Coronary artery (tissue), 2 donors: ENCODE results near the gene SMIM29.
"Not testable (repeated sequence)": the region's sequence is repeated elsewhere in the genome, so short reads cannot be mapped to it uniquely, and the experiment has no call there.

Experiments used
- DNase-seq: peaks from one replicate; pipeline ENCODE4 v3.0.0-alpha.2; 2017; ENCODE audit warnings: low spot score
- H3K27ac ChIP-seq, 2 donors: fragments of 200-600 bp; sonication (generic); one replicate each; pipeline ENCODE4 v1.5.1; 2016 to 2019
- H3K4me3 ChIP-seq: fragments of 200-600 bp; sonication (generic); 2 replicates; pipeline ENCODE4 v1.5.1; 2016; ENCODE audit warnings: mild to moderate bottlenecking, moderate library complexity
- TF ChIP-seq, protein P1 (sequence below): fragments of 200-600 bp; sonication (generic); IDR thresholded peaks from one replicate; pipeline ENCODE4 v1.5.1; 2019; ENCODE audit warnings: antibody characterized with exemption

The SMIM29 gene

DNA sequence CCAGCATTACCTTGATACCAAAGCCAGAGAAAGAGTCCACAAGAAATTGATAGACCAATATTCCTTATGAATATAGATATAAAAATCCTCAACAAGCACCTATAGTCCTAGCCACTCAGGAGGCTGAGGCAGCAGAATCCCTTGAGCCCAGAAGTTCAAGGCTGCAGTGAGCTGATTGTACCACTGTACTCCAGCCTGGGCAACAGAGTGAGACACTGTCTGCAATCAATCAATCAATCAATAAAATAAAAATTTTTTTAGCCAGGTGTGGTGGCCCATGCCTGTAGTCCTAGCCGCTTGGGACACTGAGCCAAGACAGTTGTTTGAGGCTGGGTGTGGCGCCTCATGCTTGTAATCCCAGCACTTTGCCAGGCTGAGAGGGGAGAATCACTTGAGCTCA lies 18.9 kb upstream of the SMIM29 start:
- no peak overlapping the region for H3K4me3 ChIP-seq
- TF ChIP-seq, protein P1, sequence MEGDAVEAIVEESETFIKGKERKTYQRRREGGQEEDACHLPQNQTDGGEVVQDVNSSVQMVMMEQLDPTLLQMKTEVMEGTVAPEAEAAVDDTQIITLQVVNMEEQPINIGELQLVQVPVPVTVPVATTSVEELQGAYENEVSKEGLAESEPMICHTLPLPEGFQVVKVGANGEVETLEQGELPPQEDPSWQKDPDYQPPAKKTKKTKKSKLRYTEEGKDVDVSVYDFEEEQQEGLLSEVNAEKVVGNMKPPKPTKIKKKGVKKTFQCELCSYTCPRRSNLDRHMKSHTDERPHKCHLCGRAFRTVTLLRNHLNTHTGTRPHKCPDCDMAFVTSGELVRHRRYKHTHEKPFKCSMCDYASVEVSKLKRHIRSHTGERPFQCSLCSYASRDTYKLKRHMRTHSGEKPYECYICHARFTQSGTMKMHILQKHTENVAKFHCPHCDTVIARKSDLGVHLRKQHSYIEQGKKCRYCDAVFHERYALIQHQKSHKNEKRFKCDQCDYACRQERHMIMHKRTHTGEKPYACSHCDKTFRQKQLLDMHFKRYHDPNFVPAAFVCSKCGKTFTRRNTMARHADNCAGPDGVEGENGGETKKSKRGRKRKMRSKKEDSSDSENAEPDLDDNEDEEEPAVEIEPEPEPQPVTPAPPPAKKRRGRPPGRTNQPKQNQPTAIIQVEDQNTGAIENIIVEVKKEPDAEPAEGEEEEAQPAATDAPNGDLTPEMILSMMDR = no peak

DNA sequence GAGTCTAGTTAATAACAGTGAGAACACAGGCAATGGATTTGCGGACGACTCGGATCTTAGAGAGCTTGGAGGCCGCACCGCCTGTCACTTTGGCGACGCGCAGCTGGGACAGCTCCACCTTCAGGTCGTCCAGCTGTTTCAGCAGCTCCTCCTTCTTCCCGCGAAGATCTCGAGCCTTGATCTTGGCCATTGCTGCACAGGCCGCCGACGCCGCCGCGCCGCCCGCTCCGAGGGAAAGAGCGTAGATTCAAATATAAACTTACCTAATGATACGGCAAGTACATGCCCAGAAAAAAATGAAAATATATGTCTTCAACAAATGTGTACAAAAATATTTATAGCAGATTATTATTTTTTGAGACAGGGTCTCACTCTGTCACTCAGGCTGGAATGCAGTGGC lies 14.7 kb upstream of the SMIM29 start:
- DNase-seq, H3K27ac ChIP-seq, H3K4me3 ChIP-seq: not testable (repeated sequence)

More for the DNA sequence above, 18.9 kb upstream of the SMIM29 start:
- H3K27ac ChIP-seq = no peak overlapping the region
- DNase-seq = no peak

DNA sequence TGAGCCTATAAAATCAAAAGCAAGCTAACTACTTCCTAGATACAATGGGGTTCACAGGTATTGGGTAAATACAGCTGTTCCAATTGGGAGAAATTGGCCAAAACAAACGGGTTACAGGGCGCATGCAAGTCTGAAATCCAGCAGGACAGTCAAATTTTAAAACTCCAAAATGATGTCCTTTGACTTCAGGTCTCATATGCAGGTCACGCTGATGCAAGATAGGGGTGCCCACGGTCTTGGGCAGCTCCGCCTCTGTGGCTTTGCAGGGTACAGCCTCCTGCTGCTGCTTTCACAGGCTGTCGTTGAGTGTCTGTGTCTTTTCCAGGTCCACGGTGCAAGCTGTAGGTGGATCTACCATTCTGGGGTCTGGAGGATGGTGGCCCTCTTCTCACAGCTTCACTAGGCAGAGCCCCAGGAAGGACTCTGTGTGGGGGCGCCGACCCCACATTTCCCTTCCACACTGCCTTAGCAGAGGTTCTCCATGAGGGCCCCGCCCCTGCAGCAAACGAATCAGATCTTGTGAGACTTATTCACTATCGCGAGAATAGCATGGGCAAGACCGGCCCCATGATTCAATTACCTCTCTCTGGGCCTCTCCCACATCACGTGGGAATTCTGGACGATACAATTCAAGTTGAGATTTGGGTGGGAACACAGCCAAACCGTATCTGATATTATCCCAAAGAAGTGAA lies 11.9 kb upstream of the SMIM29 start:
- no peak overlapping the region for H3K4me3 ChIP-seq
- H3K27ac ChIP-seq = no peak overlapping the region
- no peak for DNase-seq
- TF ChIP-seq, protein P1 = no peak

GRCh38 chr6:34259529-34260069 lies 10.8 kb upstream of the SMIM29 start:
- TF ChIP-seq, protein P1 = no peak
- Histone ChIP-seq H3K27ac (no peak overlapping the region), H3K4me3 (no peak overlapping the region)
- DNase-seq = no peak

DNA sequence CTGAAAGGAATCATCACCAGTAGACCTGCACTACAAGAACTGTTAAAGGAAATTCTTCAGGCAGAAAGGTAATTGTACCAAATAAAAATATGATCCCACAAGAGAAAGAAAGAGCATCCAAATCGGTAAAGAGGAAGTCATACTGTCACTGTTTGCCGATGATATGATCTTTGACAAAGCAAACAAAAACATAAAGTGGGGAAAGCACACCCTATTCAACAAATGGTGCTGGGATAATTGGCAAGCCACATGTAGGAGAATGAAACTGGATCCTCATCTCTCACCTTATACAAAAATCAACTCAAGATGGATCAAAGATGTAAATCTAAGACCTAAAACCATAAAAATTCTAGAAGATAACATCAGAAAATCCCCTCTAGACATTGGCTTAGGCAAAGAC lies 3.6 kb upstream of the SMIM29 start:
- H3K27ac ChIP-seq, H3K4me3 ChIP-seq, DNase-seq: not testable (repeated sequence)

- H3K27ac ChIP-seq = peak overlapping the region; percentile 86 to 95
- DNase-seq = no peak
- H3K4me3 ChIP-seq = peak overlapping the region; percentile 91
- TF ChIP-seq, protein P1 = no peak
These were observed 859 bp upstream of the SMIM29 start for GRCh38 chr6:34249469-34250261.

DNA sequence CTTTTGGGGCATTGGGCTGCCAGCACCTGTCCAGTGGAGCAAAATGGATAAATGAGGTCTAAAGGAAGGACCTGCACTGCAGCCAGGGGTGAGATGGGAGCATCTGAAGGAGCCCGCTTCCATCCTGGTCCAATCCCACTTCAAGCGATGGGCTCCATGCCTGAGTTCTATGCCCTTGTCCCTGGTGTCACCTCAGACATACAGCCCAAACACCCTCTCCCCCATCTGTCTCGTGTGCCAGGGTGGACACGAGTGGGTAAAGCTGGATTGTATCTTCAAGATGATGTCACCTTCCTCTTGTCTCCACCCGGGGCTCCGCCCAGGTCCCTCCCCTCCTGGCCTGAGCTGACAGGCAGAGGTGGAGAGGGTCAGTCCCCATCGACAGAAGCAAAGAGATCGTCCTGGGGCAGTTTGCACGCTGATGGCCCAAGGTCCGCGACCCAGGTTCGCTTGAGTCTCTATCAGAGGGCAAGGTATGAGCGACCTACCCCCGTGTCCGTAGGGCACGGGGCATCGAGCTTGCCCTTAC lies 544 bp downstream of the SMIM29 start:
- DNase-seq = no peak
- Histone ChIP-seq H3K27ac (peak overlapping the region; percentile 86 to 95), H3K4me3 (peak overlapping the region; percentile 91)
- TF ChIP-seq, protein P1 = no peak
